ENCODE measurements around the gene LRRC25.

- TF ChIP-seq POLR2A (IDR thresholded peaks at IDR 0.05) (no peak), CTCF (IDR thresholded peaks at IDR 0.05) (no peak), EP300 (IDR thresholded peaks at IDR 0.05) (no peak), POLR2AphosphoS5 (IDR thresholded peaks at IDR 0.05) (no peak)
Measured at GRCh38 chr19:18418483-18419194, 21.2 kb upstream of the LRRC25 start.
